ENCODE results near the gene TTLL5.
"Not testable (repeated sequence)": the region's sequence is repeated elsewhere in the genome, so short reads cannot be mapped to it uniquely, and the experiment has no call there.

Gene TTLL5

DNA sequence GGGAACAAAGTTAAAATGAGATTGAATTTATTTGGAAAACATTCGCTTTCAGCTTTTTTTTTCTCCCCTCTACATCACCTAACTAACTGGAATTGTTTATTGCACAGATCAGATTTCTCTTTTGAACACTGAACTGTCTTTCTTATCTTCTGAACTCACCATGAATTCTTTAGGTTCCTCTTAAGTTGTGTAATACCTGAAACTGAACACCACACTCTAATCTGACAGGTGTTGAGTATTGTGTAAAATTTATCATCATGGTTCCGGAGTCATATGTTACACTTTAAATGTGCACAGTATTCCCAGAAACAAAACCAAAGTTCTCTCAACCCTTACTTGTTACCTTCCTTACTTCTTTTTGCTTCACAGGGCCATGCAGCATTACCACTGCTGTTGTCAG is 254.0 kb downstream of the TTLL5 start:
- H3K4me3 ChIP-seq (ENCODE audit: low read length) = no peak overlapping the region
- no peaks in the 10 kb centered on the region for H3K4me1 ChIP-seq (ENCODE audit: control insufficient read depth, insufficient read depth, low read length)
- H3K9ac ChIP-seq (ENCODE audit: low read length) = no peak overlapping the region
- no peaks in the 10 kb centered on the region for H3K36me3 ChIP-seq (ENCODE audit: control insufficient read depth, insufficient read depth, low read length)
- H3K27me3 ChIP-seq (ENCODE audit: control insufficient read depth, insufficient read depth, low read length) = no peaks in the 10 kb centered on the region
- no peaks in the 10 kb centered on the region for H3K9me3 ChIP-seq (ENCODE audit: control insufficient read depth, low read length)

DNA sequence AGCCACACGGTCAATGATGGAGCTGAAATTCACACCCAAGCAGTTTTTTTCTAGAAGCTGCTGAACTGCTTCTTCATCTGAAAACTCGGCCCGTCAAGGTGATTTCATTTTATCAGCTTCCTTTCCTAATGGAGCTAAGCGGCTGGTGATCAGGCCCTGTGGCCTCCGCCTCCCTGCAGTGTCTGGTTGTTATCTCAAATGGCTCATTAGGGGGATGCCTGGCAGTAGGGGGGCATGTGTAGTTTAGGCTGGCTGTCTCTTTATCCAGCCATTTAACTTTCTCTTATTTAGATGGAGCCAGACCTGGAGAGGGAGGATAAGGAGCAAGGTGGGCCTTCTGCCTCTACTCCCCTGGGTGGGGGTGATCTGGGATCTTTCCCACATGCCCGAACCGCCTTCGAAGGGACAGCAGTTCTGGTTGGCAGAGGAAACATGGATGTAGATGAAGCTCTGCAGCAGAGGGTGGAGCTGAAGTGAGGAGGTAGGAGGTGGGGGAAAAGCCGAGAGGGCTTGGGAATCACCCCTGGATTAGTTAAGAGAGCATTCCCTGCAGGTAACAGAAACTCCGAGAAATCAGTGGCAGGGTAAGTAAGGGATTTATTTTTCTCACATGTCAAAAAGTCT is 256.4 kb downstream of the TTLL5 start:
- no peak overlapping the region for H3K9ac ChIP-seq (ENCODE audit: low read length)
- no peak overlapping the region for H3K4me3 ChIP-seq (ENCODE audit: low read length)
- no peaks in the 10 kb centered on the region for H3K9me3 ChIP-seq (ENCODE audit: control insufficient read depth, low read length)
- H3K27me3 ChIP-seq (ENCODE audit: control insufficient read depth, insufficient read depth, low read length) = no peaks in the 10 kb centered on the region
- no peaks in the 10 kb centered on the region for H3K4me1 ChIP-seq (ENCODE audit: control insufficient read depth, insufficient read depth, low read length)
- H3K36me3 ChIP-seq (ENCODE audit: control insufficient read depth, insufficient read depth, low read length) = no peaks in the 10 kb centered on the region

DNA sequence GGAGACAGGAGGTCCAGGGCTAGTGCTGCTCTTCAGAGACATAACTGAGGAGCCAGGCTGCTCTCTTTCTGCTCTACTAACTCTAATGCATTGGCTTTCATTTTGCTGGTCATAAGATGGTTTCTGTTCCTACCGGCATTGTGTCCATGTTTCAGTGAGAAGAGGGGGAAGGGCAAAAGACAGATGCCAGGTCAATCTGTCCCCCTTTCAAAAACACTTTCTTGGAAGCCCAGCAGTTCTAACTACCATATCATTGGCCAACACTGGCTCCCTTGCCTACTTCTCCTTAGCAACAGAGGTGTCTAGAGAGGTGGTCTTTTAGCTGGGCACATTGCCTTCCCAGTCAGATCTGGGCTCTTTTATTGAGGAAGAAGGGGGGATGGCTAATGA is 256.9 kb downstream of the TTLL5 start:
- H3K27me3 ChIP-seq (ENCODE audit: control insufficient read depth, insufficient read depth, low read length) = no peaks in the 10 kb centered on the region
- H3K9ac ChIP-seq (ENCODE audit: low read length) = no peak overlapping the region
- no peaks in the 10 kb centered on the region for H3K4me1 ChIP-seq (ENCODE audit: control insufficient read depth, insufficient read depth, low read length)
- no peak overlapping the region for H3K4me3 ChIP-seq (ENCODE audit: low read length)
- no peaks in the 10 kb centered on the region for H3K36me3 ChIP-seq (ENCODE audit: control insufficient read depth, insufficient read depth, low read length)
- no peaks in the 10 kb centered on the region for H3K9me3 ChIP-seq (ENCODE audit: control insufficient read depth, low read length)

DNA sequence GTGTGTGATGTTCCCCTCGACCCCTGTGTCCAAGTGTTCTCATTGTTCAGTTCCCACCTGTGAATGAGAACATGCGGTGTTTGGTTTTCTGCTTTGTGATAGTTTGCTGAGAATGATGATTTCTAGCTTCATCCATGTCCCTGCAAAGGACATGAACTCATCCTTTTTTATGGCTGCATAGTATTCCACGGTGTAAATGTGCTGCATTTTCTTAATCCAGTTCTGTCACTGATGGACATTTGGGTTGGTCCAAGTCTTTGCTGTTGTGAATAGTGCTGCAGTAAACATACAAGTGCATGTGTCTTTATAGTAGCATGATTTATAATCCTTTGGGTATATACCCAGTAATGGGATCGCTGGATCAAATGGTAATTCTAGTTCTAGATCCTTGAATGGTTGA is 259.4 kb downstream of the TTLL5 start:
- H3K4me3 ChIP-seq (ENCODE audit: low read length); H3K27me3 ChIP-seq (ENCODE audit: control insufficient read depth, insufficient read depth, low read length); H3K9me3 ChIP-seq (ENCODE audit: control insufficient read depth, low read length); H3K9ac ChIP-seq (ENCODE audit: low read length); H3K36me3 ChIP-seq (ENCODE audit: control insufficient read depth, insufficient read depth, low read length); H3K4me1 ChIP-seq (ENCODE audit: control insufficient read depth, insufficient read depth, low read length): not testable (repeated sequence)

DNA sequence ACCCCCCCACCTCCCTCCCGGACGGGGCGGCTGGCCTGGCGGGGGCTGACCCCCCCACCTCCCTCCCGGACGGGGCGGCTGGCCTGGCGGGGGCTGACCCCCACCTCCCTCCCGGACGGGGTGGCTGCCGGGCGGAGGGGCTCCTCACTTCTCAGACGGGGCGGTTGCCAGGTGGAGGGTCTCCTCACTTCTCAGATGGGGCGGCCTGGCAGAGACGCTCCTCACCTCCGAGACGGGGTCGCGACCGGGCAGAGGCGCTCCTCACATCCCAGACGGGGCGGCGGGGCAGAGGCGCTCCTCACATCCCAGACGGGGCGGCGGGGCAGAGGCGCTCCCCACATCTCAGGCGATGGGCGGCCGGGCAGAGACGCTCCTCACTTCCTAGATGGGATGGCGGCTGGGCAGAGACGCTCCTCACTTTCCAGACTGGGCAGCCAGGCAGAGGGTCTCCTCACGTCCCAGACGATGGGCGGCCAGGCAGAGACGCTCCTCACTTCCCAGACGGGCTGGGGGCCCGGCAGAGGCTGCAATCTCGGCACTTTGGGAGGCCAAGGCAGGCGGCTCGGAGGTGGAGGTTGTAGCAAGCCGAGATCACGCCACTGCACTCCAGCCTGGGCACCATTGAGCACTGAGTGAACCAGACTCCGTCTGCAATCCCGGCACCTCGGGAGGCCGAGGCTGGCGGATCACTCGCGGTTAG is 264.2 kb downstream of the TTLL5 start:
- H3K4me1 ChIP-seq (ENCODE audit: control insufficient read depth, insufficient read depth, low read length); H3K9ac ChIP-seq (ENCODE audit: low read length); H3K9me3 ChIP-seq (ENCODE audit: control insufficient read depth, low read length); H3K4me3 ChIP-seq (ENCODE audit: low read length); H3K27me3 ChIP-seq (ENCODE audit: control insufficient read depth, insufficient read depth, low read length); H3K36me3 ChIP-seq (ENCODE audit: control insufficient read depth, insufficient read depth, low read length): not testable (repeated sequence)

DNA sequence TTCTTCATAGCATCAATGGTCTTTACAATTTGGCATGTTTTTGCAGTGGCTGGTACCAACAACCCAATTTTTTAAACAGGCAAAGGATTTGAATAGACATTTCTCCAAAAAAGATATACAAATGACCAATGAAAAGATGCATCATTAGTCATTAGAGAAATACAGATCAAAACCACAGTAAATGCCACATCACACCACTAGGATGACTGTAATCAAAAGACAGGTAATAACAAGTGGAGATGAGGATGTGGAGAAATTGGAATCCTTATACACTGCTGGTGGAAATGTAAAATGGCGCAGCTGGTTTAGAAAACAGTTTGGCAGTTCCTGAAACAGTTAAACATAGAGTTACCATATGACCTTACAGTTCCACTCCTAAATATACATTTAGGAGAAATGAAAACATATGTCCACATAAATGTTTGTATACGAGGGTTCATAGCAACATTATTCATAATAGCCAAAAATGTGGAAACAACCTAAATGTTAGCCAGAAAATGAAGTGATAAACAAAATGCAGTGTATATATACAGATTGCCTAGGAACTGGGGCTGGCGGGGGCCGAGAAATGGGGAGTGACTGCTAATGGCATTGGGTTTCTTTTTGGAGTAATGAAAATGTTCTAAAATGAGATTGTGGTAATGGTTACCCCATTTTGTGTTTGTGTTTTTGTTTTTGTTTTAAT is 265.5 kb downstream of the TTLL5 start:
- no peak overlapping the region for H3K4me3 ChIP-seq (ENCODE audit: low read length)
- no peaks in the 10 kb centered on the region for H3K9me3 ChIP-seq (ENCODE audit: control insufficient read depth, low read length)
- H3K36me3 ChIP-seq (ENCODE audit: control insufficient read depth, insufficient read depth, low read length) = no peaks in the 10 kb centered on the region
- no peaks in the 10 kb centered on the region for H3K27me3 ChIP-seq (ENCODE audit: control insufficient read depth, insufficient read depth, low read length)
- H3K9ac ChIP-seq (ENCODE audit: low read length) = no peak overlapping the region
- H3K4me1 ChIP-seq (ENCODE audit: control insufficient read depth, insufficient read depth, low read length) = no peaks in the 10 kb centered on the region

DNA sequence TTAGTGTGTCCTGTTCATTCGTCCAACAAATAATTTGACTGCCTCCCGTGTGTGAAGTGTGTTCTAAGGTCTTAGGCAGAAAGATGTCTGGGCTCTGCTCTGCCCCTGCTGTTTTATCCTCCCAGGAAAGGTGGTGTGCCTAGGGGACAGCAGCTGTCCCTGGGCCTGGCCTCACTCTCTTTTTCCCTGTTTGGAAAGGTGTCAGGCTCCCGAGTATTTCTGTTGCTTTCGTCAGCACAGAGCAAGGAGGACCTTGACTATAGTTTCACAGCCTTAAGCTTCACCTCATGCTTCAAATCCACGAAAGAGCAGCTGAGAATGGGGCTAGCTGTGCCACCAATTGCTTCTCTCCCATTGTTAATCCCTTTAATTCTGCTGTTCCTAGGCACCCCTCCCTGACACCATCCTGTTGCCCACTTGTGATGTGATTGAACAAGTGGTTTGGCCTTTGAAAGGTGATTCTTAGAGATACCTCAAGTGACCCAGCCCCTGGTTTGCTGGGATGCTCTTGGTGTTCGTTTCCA is 266.6 kb downstream of the TTLL5 start:
- no peaks in the 10 kb centered on the region for H3K4me1 ChIP-seq (ENCODE audit: control insufficient read depth, insufficient read depth, low read length)
- no peak overlapping the region for H3K9ac ChIP-seq (ENCODE audit: low read length)
- no peaks in the 10 kb centered on the region for H3K9me3 ChIP-seq (ENCODE audit: control insufficient read depth, low read length)
- no peak overlapping the region for H3K4me3 ChIP-seq (ENCODE audit: low read length)
- no peaks in the 10 kb centered on the region for H3K27me3 ChIP-seq (ENCODE audit: control insufficient read depth, insufficient read depth, low read length)
- no peaks in the 10 kb centered on the region for H3K36me3 ChIP-seq (ENCODE audit: control insufficient read depth, insufficient read depth, low read length)

DNA sequence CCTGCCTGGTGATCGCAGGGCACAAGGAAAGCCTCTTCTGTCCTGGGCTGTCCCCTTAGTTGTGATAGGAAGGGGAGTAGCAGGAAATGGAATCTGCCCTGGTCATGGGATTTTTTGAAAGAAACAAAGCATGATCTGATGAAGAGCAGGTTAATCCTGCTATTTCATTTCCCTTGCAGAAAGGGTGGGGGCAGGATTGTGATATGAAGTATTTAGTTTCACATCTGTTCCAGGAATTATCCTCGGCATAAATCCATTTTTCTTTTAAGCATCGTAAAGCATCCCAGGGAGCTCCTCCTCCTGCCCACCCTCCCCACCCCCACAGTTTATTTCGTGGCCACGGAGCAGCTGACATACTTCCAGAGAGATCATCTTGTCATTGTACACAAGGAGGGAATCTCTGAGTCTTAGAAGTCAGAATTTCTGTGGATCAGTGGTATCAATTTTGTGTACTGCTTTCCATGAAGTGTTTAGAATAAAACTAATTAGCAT is 267.7 kb downstream of the TTLL5 start:
- Histone ChIP-seq H3K36me3 (ENCODE audit: control insufficient read depth, insufficient read depth, low read length) (no peaks in the 10 kb centered on the region), H3K27me3 (ENCODE audit: control insufficient read depth, insufficient read depth, low read length) (no peaks in the 10 kb centered on the region), H3K9me3 (ENCODE audit: control insufficient read depth, low read length) (no peaks in the 10 kb centered on the region), H3K9ac (ENCODE audit: low read length) (no peak overlapping the region), H3K4me3 (ENCODE audit: low read length) (no peak overlapping the region), H3K4me1 (ENCODE audit: control insufficient read depth, insufficient read depth, low read length) (no peaks in the 10 kb centered on the region)

DNA sequence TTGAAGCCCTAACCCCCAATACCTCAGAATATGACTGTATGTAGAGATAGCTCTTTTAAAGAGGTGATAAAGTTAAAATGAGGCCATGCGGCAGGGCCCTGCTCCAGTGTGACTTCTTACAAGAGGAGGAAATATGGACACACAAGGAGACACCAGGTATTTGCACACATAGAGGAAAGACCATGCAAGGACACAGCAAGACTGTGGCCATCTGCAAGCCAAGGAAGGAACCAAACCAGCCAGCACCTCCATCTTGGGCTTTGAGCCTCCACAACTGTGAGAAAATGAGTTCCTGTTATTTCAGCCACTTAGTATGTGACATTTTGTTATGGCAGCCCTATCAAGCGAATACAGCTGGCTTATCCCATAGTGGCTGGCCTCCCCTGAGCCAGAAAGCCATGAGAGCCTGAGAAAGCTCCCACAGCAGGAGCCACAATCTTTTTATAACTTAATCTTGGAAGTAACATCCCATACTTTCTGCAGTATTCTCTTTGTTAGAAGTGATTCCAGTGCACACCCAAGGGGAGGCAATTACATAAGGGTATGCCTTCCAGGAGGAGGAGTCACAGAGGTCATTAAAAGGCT is 272.8 kb downstream of the TTLL5 start:
- Histone ChIP-seq H3K9ac (ENCODE audit: low read length) (no peak overlapping the region), H3K9me3 (ENCODE audit: control insufficient read depth, low read length) (no peaks in the 10 kb centered on the region), H3K4me3 (ENCODE audit: low read length) (no peak overlapping the region), H3K27me3 (ENCODE audit: control insufficient read depth, insufficient read depth, low read length) (no peaks in the 10 kb centered on the region), H3K36me3 (ENCODE audit: control insufficient read depth, insufficient read depth, low read length) (no peaks in the 10 kb centered on the region), H3K4me1 (ENCODE audit: control insufficient read depth, insufficient read depth, low read length) (no peaks in the 10 kb centered on the region)

DNA sequence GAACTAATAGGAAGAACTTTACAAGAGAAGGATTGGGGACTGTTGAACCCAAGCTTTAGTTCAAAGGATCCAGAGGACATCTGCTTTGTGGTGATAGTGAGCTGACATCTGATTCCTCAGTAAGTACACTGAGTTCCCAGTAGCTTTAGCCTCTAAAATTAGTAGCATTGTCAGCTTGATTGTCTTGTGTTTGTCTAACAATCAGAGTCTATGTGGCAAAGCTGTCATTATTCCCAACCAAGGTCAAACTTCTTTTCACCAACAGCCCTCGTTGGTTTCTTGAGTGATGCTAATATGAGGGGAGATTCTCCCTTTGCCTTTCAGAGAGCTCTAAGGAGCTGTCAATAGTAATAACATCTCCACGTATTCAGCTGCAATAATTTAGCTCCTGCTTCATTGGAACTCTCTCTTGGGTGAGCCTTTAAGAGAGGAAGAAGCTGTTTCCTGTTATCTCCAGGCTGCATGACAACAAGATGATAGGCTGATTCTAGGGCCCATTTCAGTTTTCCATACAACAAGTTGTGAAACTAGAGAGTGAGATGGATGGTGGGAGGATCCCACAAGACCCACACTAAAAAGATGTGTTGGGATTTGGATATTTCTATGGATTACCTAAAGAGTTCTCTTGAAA is 274.1 kb downstream of the TTLL5 start:
- Histone ChIP-seq H3K9me3 (ENCODE audit: control insufficient read depth, low read length) (no peaks in the 10 kb centered on the region), H3K4me3 (ENCODE audit: low read length) (no peak overlapping the region), H3K9ac (ENCODE audit: low read length) (no peak overlapping the region), H3K36me3 (ENCODE audit: control insufficient read depth, insufficient read depth, low read length) (no peaks in the 10 kb centered on the region), H3K4me1 (ENCODE audit: control insufficient read depth, insufficient read depth, low read length) (no peaks in the 10 kb centered on the region), H3K27me3 (ENCODE audit: control insufficient read depth, insufficient read depth, low read length) (no peaks in the 10 kb centered on the region)

DNA sequence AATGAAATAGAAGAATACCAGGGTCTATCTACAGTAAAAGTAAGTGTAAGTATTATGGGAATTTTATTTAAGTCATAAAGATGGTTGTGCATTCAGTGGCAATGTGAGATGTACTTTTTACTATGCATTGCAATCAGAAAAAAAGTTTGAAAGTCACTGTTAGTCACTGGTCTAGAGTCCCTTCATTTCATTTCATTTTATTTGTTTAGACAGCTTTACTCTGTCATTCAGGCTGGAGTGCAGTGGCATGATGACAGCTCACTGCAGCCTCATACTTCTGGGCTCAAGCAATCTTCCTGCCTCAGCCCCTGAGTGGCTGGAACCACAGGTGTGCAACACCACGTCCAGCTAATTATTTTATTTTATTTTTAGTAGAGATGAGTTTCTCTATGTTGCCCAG is 278.2 kb downstream of the TTLL5 start:
- Histone ChIP-seq H3K4me3 (ENCODE audit: low read length) (no peak overlapping the region), H3K27me3 (ENCODE audit: control insufficient read depth, insufficient read depth, low read length) (no peaks in the 10 kb centered on the region), H3K9me3 (ENCODE audit: control insufficient read depth, low read length) (no peaks in the 10 kb centered on the region), H3K9ac (ENCODE audit: low read length) (no peak overlapping the region), H3K36me3 (ENCODE audit: control insufficient read depth, insufficient read depth, low read length) (no peaks in the 10 kb centered on the region), H3K4me1 (ENCODE audit: control insufficient read depth, insufficient read depth, low read length) (no peaks in the 10 kb centered on the region)

DNA sequence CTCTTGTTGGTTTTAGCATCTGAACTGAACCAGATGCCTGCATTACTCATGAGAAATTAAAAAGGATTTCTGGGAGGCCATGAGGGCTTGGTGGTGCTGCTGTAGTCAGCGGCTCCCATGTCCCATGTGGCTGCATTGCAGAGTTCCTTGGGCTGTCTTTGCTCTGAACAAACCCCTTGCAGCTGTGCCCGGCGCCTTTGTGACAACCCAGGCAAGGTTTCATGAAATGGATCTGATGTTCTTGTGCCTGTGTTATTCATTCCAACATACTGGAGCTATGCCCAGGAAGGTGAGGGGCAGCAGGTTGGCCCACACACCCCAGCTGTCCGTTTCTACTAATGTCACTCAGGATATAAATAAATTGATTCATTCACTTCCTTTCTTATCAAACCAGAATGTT is 280.0 kb downstream of the TTLL5 start:
- H3K9ac ChIP-seq (ENCODE audit: low read length) = no peak overlapping the region
- H3K4me1 ChIP-seq (ENCODE audit: control insufficient read depth, insufficient read depth, low read length) = no peaks in the 10 kb centered on the region
- H3K27me3 ChIP-seq (ENCODE audit: control insufficient read depth, insufficient read depth, low read length) = no peaks in the 10 kb centered on the region
- no peak overlapping the region for H3K4me3 ChIP-seq (ENCODE audit: low read length)
- no peaks in the 10 kb centered on the region for H3K36me3 ChIP-seq (ENCODE audit: control insufficient read depth, insufficient read depth, low read length)
- no peaks in the 10 kb centered on the region for H3K9me3 ChIP-seq (ENCODE audit: control insufficient read depth, low read length)

All from mucosa of stomach (tissue), 1 donor.